HG02642 (cell line): Measurements from ENCODE around the gene ETNPPL.
"Not testable (repeated sequence)": the region's sequence is repeated elsewhere in the genome, so short reads cannot be mapped to it uniquely, and the experiment has no call there.

Experiments used
- ATAC-seq: cut with Tn5 transposase; IDR thresholded peaks from one replicate; pipeline ENCODE4 v1.9.1; 2021; ENCODE audit warnings: mild to moderate bottlenecking; ENCODE audit not compliant: unreplicated experiment, poor library complexity

The ETNPPL gene

DNA sequence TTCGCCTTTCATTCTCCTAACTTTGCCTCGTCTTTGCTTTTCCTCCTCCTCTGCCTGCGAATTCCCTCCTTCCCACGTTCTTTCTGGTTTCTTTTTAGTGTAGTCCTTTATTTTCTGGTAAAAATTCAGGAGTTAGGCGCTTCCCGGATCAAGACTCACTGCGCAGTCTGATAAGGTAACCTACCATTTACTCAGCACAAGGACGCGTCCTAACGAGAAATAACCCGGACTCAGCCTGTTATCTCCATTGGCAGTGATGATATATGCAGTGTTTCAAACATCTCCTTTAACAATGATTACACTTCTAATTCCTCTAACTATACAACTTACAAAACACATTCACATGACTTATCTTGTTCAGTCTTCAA, 357 bp upstream of the ETNPPL start:
- ATAC-seq, result no peak

DNA sequence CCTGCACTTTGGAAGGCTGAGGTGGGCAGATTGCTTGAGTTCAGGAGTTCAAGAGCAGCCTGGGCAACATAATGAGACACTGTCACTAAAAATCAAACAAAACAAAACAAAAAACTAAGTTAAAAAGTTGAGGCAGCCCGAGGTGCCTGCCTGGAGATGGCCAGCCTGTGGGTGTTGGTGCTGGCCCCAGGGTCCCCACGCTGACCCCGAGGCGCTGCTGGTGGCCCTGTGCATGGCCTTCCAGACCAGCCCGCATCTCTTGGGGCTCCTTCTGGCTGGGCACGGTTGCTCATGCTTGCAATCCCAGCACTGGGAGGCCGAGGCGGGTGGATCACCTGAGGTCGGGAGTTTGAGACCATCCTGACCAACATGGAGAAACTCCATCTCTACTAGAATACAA, 4.4 kb downstream of the ETNPPL start:
- ATAC-seq, result no peak

DNA sequence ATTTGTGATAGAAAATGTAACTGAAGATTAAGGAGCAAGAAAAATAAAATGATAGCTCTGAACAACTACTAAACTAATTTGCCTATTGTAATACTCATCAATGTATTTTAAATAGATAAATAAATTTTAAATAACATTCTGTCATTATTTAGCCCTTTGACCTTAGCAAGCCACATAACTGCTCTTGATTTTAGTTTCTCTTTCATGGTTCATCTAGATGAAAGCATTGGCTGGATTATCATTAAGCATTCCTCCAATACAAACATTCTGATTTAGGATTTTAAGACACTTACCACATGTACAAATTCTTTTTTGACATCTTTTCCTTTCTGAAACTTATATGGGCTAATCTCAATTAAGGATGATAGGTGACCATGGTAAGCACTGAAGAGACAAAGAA, 8.5 kb downstream of the ETNPPL start:
- no peak for ATAC-seq

DNA sequence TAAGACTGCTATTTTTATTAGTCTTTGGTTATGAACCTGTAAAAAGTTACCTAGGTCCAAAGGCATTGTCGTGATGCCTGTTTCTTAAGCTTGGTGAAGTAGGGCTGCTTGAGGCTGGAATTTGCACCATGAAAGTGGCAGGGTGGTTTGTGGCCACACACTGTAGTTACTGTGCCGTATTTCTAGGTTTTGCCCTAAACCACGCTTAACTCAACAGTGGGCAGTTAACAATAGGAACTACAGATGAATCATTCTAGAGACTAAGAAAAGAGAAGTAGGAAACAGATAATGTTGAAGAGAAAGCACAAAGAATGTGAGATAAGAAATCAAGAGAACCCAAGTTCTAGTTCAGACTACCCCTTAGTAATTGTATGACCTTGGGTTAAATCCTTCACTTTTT, 11.5 kb downstream of the ETNPPL start:
- ATAC-seq, result no peak

DNA sequence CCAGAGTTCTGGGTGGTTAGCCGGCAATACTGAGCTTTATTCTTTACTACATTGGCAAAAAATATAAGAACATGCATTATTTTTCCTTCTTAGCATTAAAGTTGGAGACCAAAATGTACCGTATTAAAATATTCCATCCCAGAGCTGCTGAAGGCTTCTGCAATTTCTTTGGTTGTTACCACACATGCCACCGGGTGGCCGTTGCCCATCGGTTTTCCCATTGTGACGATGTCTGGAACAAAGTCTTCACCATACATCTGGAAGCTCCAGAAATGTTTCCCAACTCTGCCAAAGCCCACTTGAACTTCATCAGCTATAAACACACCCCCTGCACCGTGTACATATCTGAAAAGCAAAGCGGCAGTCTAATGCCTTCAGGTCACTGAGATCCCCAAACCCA, 13.7 kb downstream of the ETNPPL start:
- ATAC-seq, result no peak

DNA sequence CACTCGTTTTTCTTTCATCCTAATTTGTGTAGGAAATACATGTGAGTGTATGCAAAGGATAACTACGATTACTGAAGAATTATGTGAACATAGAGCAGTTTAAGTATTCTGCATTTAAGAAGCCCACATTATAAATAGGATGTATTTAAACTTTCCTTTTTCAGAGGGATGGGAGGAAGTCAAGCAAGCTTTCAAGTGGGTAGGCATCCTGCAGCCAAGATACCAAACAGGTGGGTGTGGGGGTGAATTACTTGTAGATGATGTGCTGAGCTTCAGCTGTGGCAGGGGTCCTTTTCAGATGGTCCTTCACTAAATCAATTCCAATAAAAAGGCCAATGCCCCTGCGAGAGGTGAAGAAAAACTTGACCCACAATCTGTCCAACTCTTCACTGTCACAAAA, 16.3 kb downstream of the ETNPPL start:
- ATAC-seq, result no peak

DNA sequence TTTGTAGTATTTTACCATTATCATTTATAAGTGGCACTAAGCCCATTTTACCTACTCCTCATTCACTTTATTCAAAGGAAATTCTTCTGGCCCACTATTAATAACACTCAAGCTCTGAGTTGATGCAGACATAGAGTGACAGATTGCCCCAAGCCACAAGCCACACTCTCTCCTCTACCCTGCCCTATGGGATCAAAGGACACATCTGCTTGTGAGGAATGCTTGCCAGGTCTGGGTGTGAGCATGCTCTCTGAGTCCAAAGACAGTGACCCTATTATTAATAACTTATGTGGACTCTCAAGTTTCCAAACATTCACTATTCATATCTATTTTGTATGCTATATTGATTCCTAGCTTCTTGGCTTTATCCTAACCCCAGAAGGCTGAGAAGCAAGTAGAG, 18.5 kb downstream of the ETNPPL start:
- ATAC-seq, result no peak

DNA sequence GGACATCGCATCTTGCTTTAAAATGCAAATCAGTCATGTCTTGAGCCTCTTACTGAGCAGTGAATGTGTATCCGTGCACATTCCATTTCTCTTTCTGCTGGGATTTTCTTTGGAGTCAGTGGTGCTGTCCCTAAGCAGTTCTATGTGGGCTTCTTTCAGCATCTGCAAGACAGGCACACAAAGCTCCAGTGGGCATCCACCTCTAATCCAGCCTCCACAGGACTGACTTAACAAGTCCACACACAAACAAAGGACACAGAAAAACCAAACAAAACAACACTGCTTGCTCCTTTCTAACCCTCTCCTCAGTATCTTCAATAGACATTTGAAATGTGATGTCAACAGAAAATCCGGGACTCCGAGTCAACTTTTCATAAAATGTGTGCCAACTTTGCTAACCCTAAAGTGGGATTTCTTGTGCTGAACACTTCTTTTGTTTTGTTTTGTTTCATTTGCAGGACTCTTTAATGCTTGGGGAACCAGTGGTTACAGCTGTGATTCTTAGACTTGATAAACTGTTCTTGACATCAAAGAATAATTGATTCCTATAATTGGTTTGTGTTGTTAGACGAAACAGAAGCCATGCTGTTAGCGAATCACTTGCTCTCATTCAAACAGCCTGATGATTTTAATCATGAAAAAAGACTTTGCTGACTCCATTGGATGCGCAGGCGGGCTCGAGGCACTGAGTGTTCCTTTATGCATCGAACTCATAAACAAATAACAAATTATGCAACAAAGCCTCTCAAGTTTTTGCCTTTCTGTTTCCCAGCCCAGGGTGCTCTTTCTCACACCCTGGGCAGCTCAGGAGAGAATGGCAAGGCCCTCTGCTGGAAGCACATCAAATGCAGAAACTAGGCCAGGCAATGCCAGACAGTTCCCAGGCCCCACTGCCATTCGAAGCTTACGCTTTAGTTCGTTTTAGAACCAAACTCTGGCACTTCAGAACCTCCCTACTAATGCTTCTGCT, 20.1 kb downstream of the ETNPPL start:
- no peak for ATAC-seq

DNA sequence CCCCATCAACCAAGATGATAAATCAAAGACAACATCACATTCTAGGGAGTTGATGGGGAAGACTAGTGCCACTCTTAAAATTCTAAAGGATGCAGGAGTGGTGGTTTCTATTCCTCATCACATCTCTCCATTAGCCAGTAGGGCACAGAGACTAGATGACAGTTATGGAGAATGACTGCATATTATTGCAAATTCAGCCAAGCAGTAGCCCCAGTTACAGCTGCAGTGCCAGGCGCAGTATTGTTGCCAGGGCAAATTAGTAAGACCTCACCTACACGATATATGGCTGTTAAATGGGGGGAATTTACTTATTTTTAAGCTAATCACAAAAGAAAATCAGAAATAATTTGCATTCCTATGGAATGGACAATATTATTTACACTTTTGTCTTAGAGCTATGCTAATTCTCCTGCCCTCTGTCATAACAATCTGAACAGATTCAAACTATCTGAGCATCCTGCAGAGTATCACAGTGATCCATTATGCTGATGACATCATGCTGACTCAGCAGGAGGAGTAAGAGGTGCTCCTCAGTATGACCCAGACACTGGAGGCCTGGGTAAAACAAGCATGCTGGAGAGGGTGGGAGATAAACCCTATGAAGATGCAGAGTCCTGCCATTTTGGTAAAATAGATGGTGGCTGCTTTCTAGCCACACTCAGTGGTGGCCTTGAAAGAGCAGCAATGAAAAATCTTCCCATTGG, 24.7 kb downstream of the ETNPPL start:
- no peak for ATAC-seq

DNA sequence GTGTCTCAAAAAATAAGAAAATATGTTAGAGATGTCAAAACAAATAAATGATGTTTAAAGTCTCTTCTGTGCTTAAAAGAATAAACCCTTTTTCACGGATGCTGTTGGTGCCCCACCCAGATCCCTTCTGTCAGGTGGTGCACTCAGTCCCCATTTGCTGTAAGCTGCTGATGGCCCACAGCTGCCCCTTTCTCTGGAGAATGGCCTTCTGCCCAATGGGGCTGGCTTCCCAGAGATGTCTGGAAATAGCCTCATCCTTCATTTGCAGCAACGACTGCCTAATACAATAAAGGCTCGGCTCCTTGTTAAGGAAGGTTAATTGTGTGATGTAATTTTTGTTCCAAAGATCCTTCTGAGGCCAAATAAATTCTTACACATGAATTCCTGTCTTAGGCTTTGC, 31.8 kb downstream of the ETNPPL start:
- ATAC-seq, result no peak

DNA sequence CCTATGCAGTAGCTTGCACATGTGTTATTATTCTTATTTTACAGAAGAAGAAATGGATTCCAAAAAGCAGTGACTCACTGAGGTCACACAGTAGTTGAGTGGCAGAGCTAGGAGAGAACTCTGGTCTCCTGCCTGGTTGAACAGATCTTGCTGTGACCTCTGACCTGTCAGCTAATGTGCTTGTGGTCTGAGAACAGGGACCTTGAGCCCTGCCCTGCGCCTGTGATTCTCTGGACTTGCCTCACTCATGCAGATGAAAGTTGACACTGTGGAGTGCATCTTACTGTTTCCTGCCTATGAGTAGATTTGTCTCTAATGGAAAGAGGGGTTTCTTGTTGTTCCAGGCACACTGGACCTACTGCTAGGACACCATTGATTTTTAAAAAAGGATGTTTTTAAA, 32.3 kb downstream of the ETNPPL start:
- no peak for ATAC-seq

DNA sequence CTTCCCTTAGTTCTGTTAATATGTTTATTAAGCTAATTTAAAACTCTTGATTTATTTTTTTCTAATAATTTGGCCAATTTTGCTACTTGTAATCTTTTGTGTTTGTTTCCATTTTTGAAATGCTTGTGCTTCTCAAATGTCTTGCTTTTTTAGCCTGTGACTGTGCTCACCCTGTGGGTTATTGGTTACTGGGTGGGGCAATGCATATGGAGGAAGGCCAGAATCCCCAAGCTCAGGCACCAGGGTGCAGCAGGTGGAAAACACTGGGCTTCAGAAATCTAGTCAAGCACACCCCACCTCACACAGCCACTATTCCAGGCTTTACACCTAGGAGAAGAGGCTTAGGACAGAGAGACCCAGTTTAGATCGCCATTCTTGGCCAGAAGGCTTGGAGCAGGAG, 33.1 kb downstream of the ETNPPL start:
- ATAC-seq, result no peak

DNA sequence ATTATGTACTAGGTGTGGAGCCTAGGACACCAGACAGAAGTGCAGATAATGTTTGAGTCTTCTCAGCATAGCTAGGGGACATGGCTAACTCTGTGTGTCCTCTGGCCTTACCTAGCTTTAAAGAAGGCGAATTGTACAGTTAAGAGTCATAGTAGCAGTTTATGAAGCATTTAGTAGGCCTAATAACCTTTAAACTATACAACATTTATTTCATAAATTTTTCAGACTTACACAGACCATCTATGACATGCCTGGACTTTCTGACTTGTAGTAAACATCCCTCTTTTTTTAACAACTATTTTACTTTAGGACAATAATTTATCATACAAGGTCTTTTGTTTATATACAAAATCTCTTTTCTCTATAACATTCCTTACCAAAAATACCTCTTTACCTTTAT, 37.4 kb downstream of the ETNPPL start:
- no peak for ATAC-seq

DNA sequence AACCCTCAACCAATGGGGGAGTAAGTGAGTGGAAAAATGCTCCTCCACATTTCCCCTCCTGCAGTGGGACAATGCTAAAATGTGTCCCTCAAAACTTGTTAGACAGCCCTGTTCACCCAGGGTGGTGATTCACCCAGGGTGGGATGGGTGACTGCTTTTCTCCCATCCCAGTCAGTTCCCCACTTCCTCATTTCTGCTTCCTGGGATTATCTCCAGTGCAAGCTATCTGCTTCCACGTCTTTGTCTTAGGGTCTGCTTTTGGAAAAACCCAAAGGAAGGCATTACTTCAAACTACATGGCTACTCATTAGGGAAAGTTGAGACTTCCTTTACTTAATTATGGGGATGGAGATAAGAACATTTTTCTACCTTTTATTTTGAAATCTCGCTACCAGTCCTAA, 45.5 kb downstream of the ETNPPL start:
- no peak for ATAC-seq

DNA sequence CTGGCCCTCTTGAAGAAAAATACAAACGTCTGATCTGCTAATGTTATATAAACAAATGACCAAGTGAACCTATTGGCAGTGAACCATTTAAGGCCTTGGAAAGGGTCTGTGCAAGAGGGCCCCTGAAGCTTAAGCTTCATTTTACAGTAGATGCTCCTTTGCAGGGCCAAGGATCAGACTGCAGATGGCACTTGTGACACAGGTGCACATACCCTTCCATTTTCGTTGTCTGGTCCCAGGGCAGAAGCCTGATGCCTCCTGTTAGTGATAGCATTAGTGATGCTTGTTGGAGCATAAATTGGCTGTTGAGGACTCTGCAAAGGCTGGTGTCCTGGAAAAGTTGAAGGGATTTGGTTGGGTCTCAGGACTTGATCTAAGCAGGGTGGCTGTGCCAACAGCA, 46.5 kb downstream of the ETNPPL start:
- no peak for ATAC-seq

DNA sequence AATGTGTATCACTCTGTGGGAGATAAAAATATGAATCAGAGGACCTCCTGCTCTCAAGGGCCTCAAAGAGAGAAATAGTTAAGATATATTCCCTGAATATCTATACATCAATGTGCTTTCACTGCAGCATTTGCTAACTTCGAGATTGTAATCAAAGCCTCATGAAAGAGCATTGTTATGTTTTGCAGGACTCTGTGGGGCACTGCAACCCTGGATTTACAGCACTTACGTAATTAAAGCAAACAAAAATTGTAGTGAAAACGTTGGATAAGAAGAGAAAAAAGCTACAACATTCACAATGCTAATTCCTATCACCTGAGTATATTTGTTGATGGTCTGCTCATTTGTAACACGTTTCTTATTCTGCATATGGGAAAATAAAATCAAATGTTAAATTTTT, 48.0 kb downstream of the ETNPPL start:
- no peak for ATAC-seq

DNA sequence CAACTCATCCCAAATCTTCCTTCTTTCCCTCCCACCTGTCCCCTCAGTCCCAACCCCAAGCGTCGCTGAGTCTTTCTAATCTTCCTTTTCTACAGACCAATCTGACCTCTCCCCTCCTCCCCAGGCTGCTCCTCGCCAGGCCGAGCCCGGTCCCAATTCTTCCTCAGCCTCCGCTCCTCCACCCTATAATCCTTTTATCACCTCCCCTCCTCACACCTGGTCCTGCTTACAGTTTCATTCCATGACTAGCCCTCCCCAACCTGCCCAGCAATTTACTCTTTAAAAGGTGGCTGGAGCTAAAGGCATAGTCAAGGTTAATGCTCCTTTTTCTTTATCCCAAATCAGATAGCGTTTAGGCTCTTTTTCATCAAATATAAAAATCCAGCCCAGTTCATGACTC, 52.3 kb downstream of the ETNPPL start:
- ATAC-seq, result not testable (repeated sequence)

DNA sequence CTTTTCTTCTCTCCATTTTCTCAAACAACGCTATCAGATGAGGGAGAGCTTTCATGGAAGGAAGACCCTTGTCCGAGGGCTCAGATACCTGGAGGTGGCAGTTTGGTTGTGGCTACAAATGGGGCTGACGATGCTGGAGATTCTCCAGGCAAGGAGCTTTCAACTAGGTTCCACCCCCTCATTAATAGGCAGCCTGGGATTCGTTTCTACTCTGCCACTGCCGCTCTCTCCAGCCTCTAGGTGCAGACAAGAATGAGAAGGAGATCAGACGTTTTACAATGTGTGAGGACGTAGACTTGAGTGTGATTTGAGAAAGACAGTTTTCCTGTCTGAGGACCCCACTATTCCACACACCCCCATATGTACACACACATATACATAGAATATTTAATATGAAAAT, 53.1 kb downstream of the ETNPPL start:
- ATAC-seq, result no peak

DNA sequence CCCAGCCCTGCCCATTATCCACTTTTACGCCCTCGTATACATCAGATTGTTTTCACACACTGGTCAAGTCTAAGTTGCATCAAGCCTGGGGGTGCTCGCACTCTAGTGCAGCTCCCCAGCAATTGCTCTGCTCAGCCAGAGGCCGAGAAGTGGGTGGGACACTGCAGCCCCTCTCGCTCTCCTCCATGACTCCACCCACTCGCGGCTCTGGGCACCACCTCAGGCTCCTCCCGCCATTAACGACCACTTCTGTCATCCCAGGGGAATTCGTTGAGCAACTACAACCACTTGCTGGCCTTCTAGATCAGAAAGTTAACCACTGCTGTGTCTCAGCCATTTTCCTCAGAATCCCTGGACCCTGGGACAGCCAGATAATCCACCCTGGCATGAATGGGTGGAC, 53.6 kb downstream of the ETNPPL start:
- no peak for ATAC-seq

DNA sequence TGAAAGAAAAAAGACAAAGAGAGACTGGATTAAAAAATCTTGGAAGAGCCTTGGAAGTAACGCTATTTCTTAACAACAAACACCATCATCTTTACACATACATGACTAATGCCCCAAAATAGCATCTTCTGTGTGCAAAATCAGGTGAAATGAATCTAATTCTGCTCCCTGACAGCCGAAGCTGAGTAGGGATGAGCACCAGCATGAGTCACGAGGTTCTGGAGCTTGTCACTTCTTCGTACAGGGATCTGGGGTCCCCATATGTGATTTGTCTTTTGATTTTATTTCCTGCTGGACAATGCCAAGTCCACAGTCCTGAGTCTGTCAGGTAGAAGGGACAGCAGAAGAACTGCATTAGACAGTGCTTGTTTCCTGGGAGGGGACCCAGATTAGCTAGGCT, 56.6 kb downstream of the ETNPPL start:
- ATAC-seq, result no peak

DNA sequence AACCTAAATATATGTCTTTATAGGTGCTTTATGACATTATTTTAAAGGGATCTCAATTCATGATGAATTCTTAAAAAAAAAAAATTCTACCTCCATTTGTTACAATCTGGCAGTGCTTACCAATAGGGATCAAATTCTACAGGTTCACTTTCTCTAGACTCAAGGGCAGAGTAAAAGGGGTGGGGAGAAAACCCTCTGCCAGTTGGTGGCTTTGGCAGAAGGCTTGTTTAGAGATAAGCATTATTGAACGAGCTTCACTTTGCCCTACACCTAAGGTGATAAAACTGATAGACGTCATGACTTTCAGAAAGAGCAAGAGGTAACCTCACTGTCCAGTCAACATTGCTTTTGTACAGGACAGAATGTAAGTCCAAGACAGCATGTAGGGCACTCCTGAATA, 58.9 kb downstream of the ETNPPL start:
- no peak for ATAC-seq

DNA sequence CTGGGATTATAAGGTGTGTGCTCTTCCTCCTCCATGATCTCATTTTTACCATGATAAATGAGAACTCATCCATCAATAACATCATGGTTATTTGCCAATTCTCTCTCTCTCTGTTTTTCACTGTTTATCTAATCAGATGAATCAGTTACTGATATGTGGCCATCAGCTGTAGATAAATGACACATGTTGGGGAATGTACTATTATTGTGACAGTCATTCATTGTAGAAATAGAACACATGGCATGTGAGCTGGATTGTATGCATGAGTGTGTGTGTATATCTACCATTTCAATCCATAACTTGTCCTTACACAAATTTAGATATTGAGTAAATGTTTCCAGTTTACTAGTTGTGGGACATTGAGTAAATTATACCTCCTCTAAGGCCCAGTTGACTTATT, 59.5 kb downstream of the ETNPPL start:
- no peak for ATAC-seq
